Omental fat pad (tissue), 4 donors: Measurements from ENCODE around the gene ATL2. TPM values are rescaled to one million over a fixed set of nuclear protein-coding genes. Genes with fewer than 3 reads are reported as not detected.

Source experiments
- ATAC-seq: fragments of 150-250 bp; one replicate; pipeline ENCODE4 v1.9.1; 2016; ENCODE audit warnings: mild to moderate bottlenecking, moderate library complexity; ENCODE audit not compliant: low FRiP score
- DNase-seq: peaks from one replicate; pipeline ENCODE4 v3.0.0-alpha.2; 2019; ENCODE audit warnings: low spot score
- CTCF ChIP-seq, 3 donors: fragments of 450-650 bp; IDR thresholded peaks; one replicate each; pipeline ENCODE4 v1.5.1; 2016 to 2017; ENCODE audit warnings: antibody characterized with exemption in 3 of 3, mild to moderate bottlenecking in 3 of 3, moderate library complexity in 2 of 3
- total RNA-seq, 4 donors: library from RNA; depleted of rRNA; stranded (reverse); fragments of >200 nt; gene quantifications; one replicate each; pipeline ENCODE4 v1.1.0, GENCODE V29; 2016

ATL2 gene
- total RNA-seq, 4 donors from 2014 or later, result 52.7 to 82.0 (median 68.2) TPM

GRCh38 chr2:38271697-38272096 lies 105.4 kb downstream of the ATL2 start:
- TF ChIP-seq CTCF (IDR thresholded peaks at IDR 0.05), result no peak
- DNase-seq, result no peak
- ATAC-seq, result no peak

GRCh38 chr2:38269421-38269820 lies 107.7 kb downstream of the ATL2 start:
- ATAC-seq (no peak), DNase-seq (no peak)
- TF ChIP-seq CTCF (IDR thresholded peaks at IDR 0.05), result no peak

- DNase-seq (no peak), ATAC-seq (no peak)
- TF ChIP-seq CTCF (IDR thresholded peaks at IDR 0.05), result no peak
Measured at GRCh38 chr2:38268691-38269327, 108.3 kb downstream of the ATL2 start.

GRCh38 chr2:38268001-38268400 lies 109.1 kb downstream of the ATL2 start:
- no peak for TF ChIP-seq CTCF (IDR thresholded peaks at IDR 0.05)
- ATAC-seq (no peak), DNase-seq (no peak)

GRCh38 chr2:38267270-38267925 lies 109.7 kb downstream of the ATL2 start:
- no peak for ATAC-seq
- TF ChIP-seq CTCF (IDR thresholded peaks at IDR 0.05), result no peak
- DNase-seq, result no peak

GRCh38 chr2:38266382-38267061 lies 110.6 kb downstream of the ATL2 start:
- TF ChIP-seq CTCF (IDR thresholded peaks at IDR 0.05), result no peak
- DNase-seq (no peak), ATAC-seq (no peak)
